HepG2 (cell line): ENCODE measurements around the gene FIGLA. TPM values are rescaled to one million over a fixed set of nuclear protein-coding genes. Genes with fewer than 3 reads are reported as not detected.
"Not testable (repeated sequence)": the region's sequence is repeated elsewhere in the genome, so short reads cannot be mapped to it uniquely, and the experiment has no call there.

Experiments
- ATAC-seq: fragments of 200-7000 bp; cut with Tn5 transposase; 3 replicates; pipeline ENCODE4 v1.9.1; 2020; ENCODE audit warnings: mild to moderate bottlenecking, moderate library complexity
- BruUV-seq: library from RNA; stranded (reverse); fragments of 400-500 nt; replicated peaks from 2 replicates; lab custom pipeline; 2021; lab: Mats Ljungman, UMichigan
- CTCF ChIA-PET: fragments of 300-600 bp; formaldehyde crosslinking; extraction: SDS; loops from one replicate; lab custom pipeline; 2021; ENCODE audit warnings: low total read pairs, inconsistent platforms, low intra/inter-chr PET ratio; lab: Yijun Ruan, JAX
- POLR2A ChIA-PET: fragments of 350-600 bp; sonication (Branson Sonifier 250); formaldehyde crosslinking; loops from one replicate; lab custom pipeline; 2020; ENCODE audit warnings: antibody characterized with exemption, inconsistent platforms; lab: Yijun Ruan, JAX
- DNase-seq: peaks from one replicate; pipeline ENCODE4 v3.0.0-alpha.2; 2015; ENCODE audit warnings: low spot score
- FAIRE-seq: peaks from 3 replicates; lab custom pipeline; 2011; peaks lifted over from hg19 to GRCh38; lab: Jason Lieb, UNC
- H2AFZ ChIP-seq: one replicate; pipeline ENCODE4 v1.6.1; 2011; ENCODE audit warnings: low read length, inconsistent platforms
- H3K27ac ChIP-seq: fragments of 300-600 bp; 3 replicates; pipeline ENCODE4 v1.8.0; 2011; ENCODE audit warnings: mixed run types, mild to moderate bottlenecking, mixed read lengths, low read length, inconsistent platforms; ENCODE audit not compliant: insufficient read depth; ENCODE audit errors: extremely low read length
- H3K27me3 ChIP-seq, 2 experiments: fragments of 200-600 bp in 1 of 2; 2 replicates in 1 of 2; 3 replicates in 1 of 2; pipeline versions ENCODE4 v1.6.0 to v1.8.0; 2011; ENCODE audit warnings: low read length in 2 of 2, mild to moderate bottlenecking in 2 of 2, moderate library complexity in 2 of 2, inconsistent platforms in 1 of 2; ENCODE audit not compliant: insufficient read depth in 2 of 2, control insufficient read depth in 1 of 2
- H3K36me3 ChIP-seq, 2 experiments: fragments of 200-600 bp in 1 of 2; replicated peaks in 1 of 2; 2 replicates in 1 of 2; 3 replicates in 1 of 2; pipeline versions ENCODE4 v1.5.1 to v1.8.0; 2011; ENCODE audit warnings: low read length in 2 of 2, inconsistent platforms in 1 of 2; ENCODE audit not compliant: insufficient read depth in 2 of 2, control insufficient read depth in 1 of 2
- H3K4me1 ChIP-seq: 2 replicates; pipeline ENCODE4 v1.5.1; 2012; ENCODE audit warnings: low read length, inconsistent platforms; ENCODE audit not compliant: insufficient read depth
- H3K4me2 ChIP-seq: 2 replicates; pipeline ENCODE4 v1.6.0; 2011; ENCODE audit warnings: low read depth, low read length, inconsistent platforms
- H3K4me3 ChIP-seq, 3 experiments: fragments of 200-600 bp in 1 of 3; sonication (generic), shearing (Covaris generic) in 1 of 3; replicated peaks in 1 of 3; 2 replicates each; pipeline ENCODE4 v1.5.1; 2011 to 2016; ENCODE audit warnings: low read length in 3 of 3, inconsistent platforms in 2 of 3, low read depth in 2 of 3, mild to moderate bottlenecking in 2 of 3, control low read depth in 1 of 3, mixed read lengths in 1 of 3; ENCODE audit not compliant: insufficient read depth in 1 of 3
- H3K79me2 ChIP-seq: one replicate; pipeline ENCODE4 v1.6.1; 2011; ENCODE audit warnings: low read length, inconsistent platforms; ENCODE audit not compliant: insufficient read depth
- H3K9ac ChIP-seq: 2 replicates; pipeline ENCODE4 v1.6.0; 2011; ENCODE audit warnings: mild to moderate bottlenecking, low read depth, low read length, inconsistent platforms; ENCODE audit not compliant: insufficient read depth
- H3K9me3 ChIP-seq: 2 replicates; pipeline ENCODE4 v1.5.1; 2012; ENCODE audit warnings: mild to moderate bottlenecking, low read length
- H4K20me1 ChIP-seq: 2 replicates; pipeline ENCODE4 v1.6.0; 2011; ENCODE audit warnings: inconsistent platforms, mild to moderate bottlenecking, low read length, moderate library complexity; ENCODE audit not compliant: insufficient read depth
- HCFC1 ChIP-seq: fragments of 150-350 bp; IDR thresholded peaks from 2 replicates; pipeline ENCODE4 v1.6.1; 2014; ENCODE audit warnings: low read depth, low read length
- KLF6 ChIP-seq: IDR thresholded peaks from 2 replicates; pipeline ENCODE4 v1.8.0; 2016; ENCODE audit warnings: missing biosample characterization, missing genetic modification reagents
- ZBTB20 ChIP-seq: sonication (generic); formaldehyde crosslinking; IDR thresholded peaks from 2 replicates; pipeline ENCODE4 v1.8.1; 2023; ENCODE audit warnings: missing genetic modification reagents, low read depth, mild to moderate bottlenecking, borderline replicate concordance
- ZNF205 ChIP-seq: IDR thresholded peaks from 2 replicates; pipeline ENCODE4 v1.6.1; 2018; ENCODE audit warnings: missing biosample characterization, missing genetic modification reagents
- ZNF251 ChIP-seq: sonication (generic); formaldehyde crosslinking; IDR thresholded peaks from 2 replicates; pipeline ENCODE4 v1.9.0; 2021; ENCODE audit warnings: mild to moderate bottlenecking, missing genetic modification reagents
- ZNF772 ChIP-seq: sonication (generic); formaldehyde crosslinking; IDR thresholded peaks from 2 replicates; pipeline ENCODE4 v1.5.0; 2020; ENCODE audit warnings: mild to moderate bottlenecking, missing genetic modification reagents
- ZNF782 ChIP-seq: sonication (generic); formaldehyde crosslinking; IDR thresholded peaks from 2 replicates; pipeline ENCODE4 v1.4.0; 2020; ENCODE audit warnings: missing genetic modification reagents, mild to moderate bottlenecking, borderline replicate concordance
- WGBS: methylation state at CpG from one replicate; pipeline ENCODE4 v1.1.6; 2017; ENCODE audit warnings: low lambda C conversion rate; 5-methylcytosine and 5-hydroxymethylcytosine counted together
- in situ Hi-C: cut with HindIII; loops from 2 replicates; pipeline ENCODE4 v1.10.0; 2017; ENCODE audit warnings: low pct_unique_long_range_greater_than_20kb; ENCODE audit not compliant: extremely low pct_ligation_motif_present
- intact Hi-C: fragments of 100-400 bp; cut with micrococcal nuclease; formaldehyde crosslinking; loops from one replicate; pipeline ENCODE4 v1.10.0; 2022; ENCODE audit not compliant: unreplicated experiment
- polyA plus RNA-seq, 8 experiments: library from polyadenylated mRNA; depleted of rRNA in 3 of 8; stranded (reverse) in 7 of 8; unstranded in 1 of 8; fragments of >200 nt; fragmentation: Illumina TruSeq in 4 of 8; extraction: Trizol in 4 of 8; gene quantifications; 2 replicates each; pipeline versions ENCODE4 v1.2.1 to v1.2.3, GENCODE V29; 2011 to 2016; ENCODE audit warnings: low read depth in 4 of 8, missing spikeins in 1 of 8, mixed read lengths in 1 of 8; ENCODE audit not compliant: insufficient read depth in 1 of 8
- total RNA-seq, 5 experiments: library from RNA; depleted of rRNA; stranded (reverse); fragments of >200 nt; fragmentation: Illumina TruSeq; extraction: Trizol; gene quantifications; 2 replicates each; pipeline ENCODE4 v1.2.3, GENCODE V29; 2016; ENCODE audit warnings: low read depth in 1 of 5
- TF ChIP-seq, protein P1 (sequence below): sonication (generic); formaldehyde crosslinking; IDR thresholded peaks from 2 replicates; pipeline ENCODE4 v1.4.0; 2020; ENCODE audit warnings: missing genetic modification reagents, borderline replicate concordance

Gene FIGLA
- total and polyA plus RNA-seq, 2 of the 13 experiments (the other 11 are each of a cell fraction or from before 2014, with no cell fraction given) = not detected

DNA sequence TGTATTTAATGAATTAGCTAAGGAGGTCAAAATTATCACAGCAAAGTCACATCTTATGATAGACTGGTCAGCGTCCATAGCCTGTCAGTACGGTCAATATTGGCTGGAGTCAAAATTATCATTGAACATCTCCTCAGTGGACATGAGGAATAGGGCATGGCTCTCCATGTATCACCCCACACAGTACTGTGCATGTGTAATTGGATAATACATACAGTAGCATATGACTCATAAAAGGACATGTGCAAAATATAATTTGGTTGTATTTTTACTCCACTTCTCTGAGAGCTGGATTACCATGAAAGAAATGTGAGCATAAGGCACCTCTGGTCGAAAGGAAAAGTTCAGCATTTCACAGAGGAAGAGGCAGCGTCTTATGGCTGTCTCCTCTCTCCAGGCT, 47.4 kb downstream of the FIGLA start:
- no peak overlapping the region for H2AFZ ChIP-seq
- ChIA-PET CTCF (no interaction called here), POLR2A (no interaction called here)
- H3K9me3 ChIP-seq = no peaks in the 10 kb centered on the region
- no peak overlapping the region for H3K27ac ChIP-seq
- H3K4me1 ChIP-seq = no peaks in the 10 kb centered on the region
- no peak for FAIRE-seq
- intact Hi-C loops (no loop called here), in situ Hi-C loops (no loop called here)
- no peak for DNase-seq
- H3K4me3 ChIP-seq = no peak overlapping the region
- no peaks in the 10 kb centered on the region for H4K20me1 ChIP-seq
- no peak overlapping the region for H3K4me2 ChIP-seq
- ATAC-seq = no peak
- H3K36me3 ChIP-seq = no peaks in the 10 kb centered on the region
- no TSS peak for BruUV-seq
- TF ChIP-seq KLF6 (no peak), ZNF205 (CRISPR knock-in tag) (no peak), ZNF782 (no peak), ZNF251 (CRISPR knock-in tag) (no peak), ZNF772 (no peak), ZBTB20 (no peak), HCFC1 (no peak)
- TF ChIP-seq, protein P1, sequence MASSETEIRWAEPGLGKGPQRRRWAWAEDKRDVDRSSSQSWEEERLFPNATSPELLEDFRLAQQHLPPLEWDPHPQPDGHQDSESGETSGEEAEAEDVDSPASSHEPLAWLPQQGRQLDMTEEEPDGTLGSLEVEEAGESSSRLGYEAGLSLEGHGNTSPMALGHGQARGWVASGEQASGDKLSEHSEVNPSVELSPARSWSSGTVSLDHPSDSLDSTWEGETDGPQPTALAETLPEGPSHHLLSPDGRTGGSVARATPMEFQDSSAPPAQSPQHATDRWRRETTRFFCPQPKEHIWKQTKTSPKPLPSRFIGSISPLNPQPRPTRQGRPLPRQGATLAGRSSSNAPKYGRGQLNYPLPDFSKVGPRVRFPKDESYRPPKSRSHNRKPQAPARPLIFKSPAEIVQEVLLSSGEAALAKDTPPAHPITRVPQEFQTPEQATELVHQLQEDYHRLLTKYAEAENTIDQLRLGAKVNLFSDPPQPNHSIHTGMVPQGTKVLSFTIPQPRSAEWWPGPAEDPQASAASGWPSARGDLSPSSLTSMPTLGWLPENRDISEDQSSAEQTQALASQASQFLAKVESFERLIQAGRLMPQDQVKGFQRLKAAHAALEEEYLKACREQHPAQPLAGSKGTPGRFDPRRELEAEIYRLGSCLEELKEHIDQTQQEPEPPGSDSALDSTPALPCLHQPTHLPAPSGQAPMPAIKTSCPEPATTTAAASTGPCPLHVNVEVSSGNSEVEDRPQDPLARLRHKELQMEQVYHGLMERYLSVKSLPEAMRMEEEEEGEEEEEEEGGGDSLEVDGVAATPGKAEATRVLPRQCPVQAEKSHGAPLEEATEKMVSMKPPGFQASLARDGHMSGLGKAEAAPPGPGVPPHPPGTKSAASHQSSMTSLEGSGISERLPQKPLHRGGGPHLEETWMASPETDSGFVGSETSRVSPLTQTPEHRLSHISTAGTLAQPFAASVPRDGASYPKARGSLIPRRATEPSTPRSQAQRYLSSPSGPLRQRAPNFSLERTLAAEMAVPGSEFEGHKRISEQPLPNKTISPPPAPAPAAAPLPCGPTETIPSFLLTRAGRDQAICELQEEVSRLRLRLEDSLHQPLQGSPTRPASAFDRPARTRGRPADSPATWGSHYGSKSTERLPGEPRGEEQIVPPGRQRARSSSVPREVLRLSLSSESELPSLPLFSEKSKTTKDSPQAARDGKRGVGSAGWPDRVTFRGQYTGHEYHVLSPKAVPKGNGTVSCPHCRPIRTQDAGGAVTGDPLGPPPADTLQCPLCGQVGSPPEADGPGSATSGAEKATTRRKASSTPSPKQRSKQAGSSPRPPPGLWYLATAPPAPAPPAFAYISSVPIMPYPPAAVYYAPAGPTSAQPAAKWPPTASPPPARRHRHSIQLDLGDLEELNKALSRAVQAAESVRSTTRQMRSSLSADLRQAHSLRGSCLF (CRISPR knock-in tag) = no peak
- H3K79me2 ChIP-seq = no peaks in the 10 kb centered on the region
- WGBS = 22% methylated on average over 4 of the region's 4 CpGs
- H3K27me3 ChIP-seq = peaks cover 0 to 4% of the 10 kb centered on the region in 2 experiments; a peak in 1 of 5 replicates
- no peak overlapping the region for H3K9ac ChIP-seq

DNA sequence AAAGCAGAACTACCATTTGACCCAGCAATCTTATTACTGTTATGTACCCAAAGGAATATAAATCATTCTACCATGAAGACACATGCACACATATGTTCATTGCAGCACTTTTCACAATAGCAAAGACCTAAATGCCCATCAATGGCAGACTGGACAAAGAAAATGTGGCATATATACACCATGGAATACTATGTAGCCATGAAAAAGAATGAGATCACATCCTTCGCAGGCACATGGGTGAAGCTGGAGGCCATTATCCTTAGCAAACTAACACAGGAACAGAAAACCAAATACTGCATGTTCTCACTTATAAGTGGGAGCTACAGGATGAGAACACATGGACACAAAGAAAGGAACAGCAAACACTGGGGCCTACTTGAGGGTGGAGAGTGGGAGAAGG, 51.0 kb downstream of the FIGLA start:
- DNase-seq, H3K4me3 ChIP-seq, intact Hi-C loops, H3K4me2 ChIP-seq, H3K27ac ChIP-seq, CTCF ChIA-PET, H3K79me2 ChIP-seq, BruUV-seq, H3K27me3 ChIP-seq, H3K36me3 ChIP-seq, POLR2A ChIA-PET, FAIRE-seq, H4K20me1 ChIP-seq, H3K4me1 ChIP-seq, H2AFZ ChIP-seq, H3K9ac ChIP-seq, in situ Hi-C loops, ATAC-seq, H3K9me3 ChIP-seq: not testable (repeated sequence)
- WGBS = 3% methylated on average over 1 of the region's 1 CpG
